ENCODE measurements around the gene EGLN3.

DNA sequence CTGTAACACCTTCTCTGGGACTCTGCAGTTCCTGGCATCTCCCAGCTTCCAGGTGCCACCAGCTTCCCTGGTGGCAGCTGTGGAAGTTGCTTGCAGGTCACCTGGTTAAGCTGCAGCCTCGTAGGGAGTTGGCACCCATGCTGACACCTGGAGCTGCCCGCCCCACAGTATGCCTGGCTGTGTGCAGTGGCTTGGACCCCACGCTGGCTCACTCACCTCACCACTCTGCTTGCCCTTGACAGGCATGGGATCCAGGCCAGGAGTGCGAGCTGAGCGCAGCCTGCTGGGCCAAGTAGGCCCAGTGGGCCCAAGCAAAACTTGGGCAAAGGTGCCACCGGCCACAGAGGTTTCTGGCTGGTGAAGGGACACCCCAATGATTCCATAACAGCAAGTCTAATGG, 48.5 kb downstream of the EGLN3 start:
- TF ChIP-seq, protein P1, sequence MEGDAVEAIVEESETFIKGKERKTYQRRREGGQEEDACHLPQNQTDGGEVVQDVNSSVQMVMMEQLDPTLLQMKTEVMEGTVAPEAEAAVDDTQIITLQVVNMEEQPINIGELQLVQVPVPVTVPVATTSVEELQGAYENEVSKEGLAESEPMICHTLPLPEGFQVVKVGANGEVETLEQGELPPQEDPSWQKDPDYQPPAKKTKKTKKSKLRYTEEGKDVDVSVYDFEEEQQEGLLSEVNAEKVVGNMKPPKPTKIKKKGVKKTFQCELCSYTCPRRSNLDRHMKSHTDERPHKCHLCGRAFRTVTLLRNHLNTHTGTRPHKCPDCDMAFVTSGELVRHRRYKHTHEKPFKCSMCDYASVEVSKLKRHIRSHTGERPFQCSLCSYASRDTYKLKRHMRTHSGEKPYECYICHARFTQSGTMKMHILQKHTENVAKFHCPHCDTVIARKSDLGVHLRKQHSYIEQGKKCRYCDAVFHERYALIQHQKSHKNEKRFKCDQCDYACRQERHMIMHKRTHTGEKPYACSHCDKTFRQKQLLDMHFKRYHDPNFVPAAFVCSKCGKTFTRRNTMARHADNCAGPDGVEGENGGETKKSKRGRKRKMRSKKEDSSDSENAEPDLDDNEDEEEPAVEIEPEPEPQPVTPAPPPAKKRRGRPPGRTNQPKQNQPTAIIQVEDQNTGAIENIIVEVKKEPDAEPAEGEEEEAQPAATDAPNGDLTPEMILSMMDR (IDR thresholded peaks at IDR 0.05) = no peak
- no peak for TF ChIP-seq POLR2A (IDR thresholded peaks at IDR 0.05)
- no peak for TF ChIP-seq EP300 (IDR thresholded peaks at IDR 0.05)
